Panc1 (cell line): Measurements from ENCODE around the gene LMAN2L. TPM values are rescaled to one million over a fixed set of nuclear protein-coding genes. Genes with fewer than 3 reads are reported as not detected.
A peak's percentile ranks its signal among the peaks of the same experiment; 100 is the strongest.

Experiments
- ATAC-seq: fragments of 200-7000 bp; cut with Tn5 transposase; 2 replicates; pipeline ENCODE4 v1.9.1; 2020; ENCODE audit warnings: mild to moderate bottlenecking, moderate library complexity
- BruUV-seq: library from RNA; stranded (reverse); fragments of 400-500 nt; replicated peaks from 2 replicates; lab custom pipeline; 2021; lab: Mats Ljungman, UMichigan
- CTCF ChIA-PET: fragments of 300-600 bp; sonication (Branson Sonifier 250); formaldehyde crosslinking; loops from one replicate; lab custom pipeline; 2022; ENCODE audit warnings: antibody characterized with exemption; lab: Charles Lee
- POLR2A ChIA-PET: fragments of 300-600 bp; sonication (Branson Sonifier 250); formaldehyde crosslinking; loops from one replicate; lab custom pipeline; 2022; ENCODE audit warnings: antibody characterized with exemption; lab: Charles Lee
- DNase-seq: peaks from one replicate; pipeline ENCODE4 v3.0.0-alpha.2; 2010; ENCODE audit warnings: low read depth, low spot score
- H3K27ac ChIP-seq: 2 replicates; pipeline ENCODE4 v1.5.1; 2011; ENCODE audit warnings: mild to moderate bottlenecking, low read length, inconsistent platforms
- H3K27me3 ChIP-seq: fragments of 200-500 bp; sonication (Bioruptor generic); 2 replicates; pipeline ENCODE4 v1.6.0; 2014; ENCODE audit warnings: low read length, inconsistent platforms; ENCODE audit not compliant: control insufficient read depth, insufficient read depth
- H3K36me3 ChIP-seq: fragments of 200-500 bp; sonication (Bioruptor generic); 2 replicates; pipeline ENCODE4 v1.5.1; 2014; ENCODE audit warnings: inconsistent platforms, mild to moderate bottlenecking, low read length, moderate library complexity; ENCODE audit not compliant: control insufficient read depth, insufficient read depth
- H3K4me1 ChIP-seq: 2 replicates; pipeline ENCODE4 v1.5.1; 2011; ENCODE audit warnings: inconsistent platforms, mild to moderate bottlenecking, low read length, moderate library complexity; ENCODE audit not compliant: control insufficient read depth, insufficient read depth
- H3K4me3 ChIP-seq, 2 experiments: 2 replicates each; pipeline ENCODE4 v1.5.1; 2011 to 2012; ENCODE audit warnings: low read depth in 2 of 2, low read length in 2 of 2, mild to moderate bottlenecking in 2 of 2, inconsistent platforms in 1 of 2, moderate library complexity in 1 of 2
- H3K9me3 ChIP-seq: fragments of 200-500 bp; sonication (Bioruptor generic); 2 replicates; pipeline ENCODE4 v1.5.1; 2014; ENCODE audit warnings: low read depth, mild to moderate bottlenecking, inconsistent platforms, low read length, moderate library complexity; ENCODE audit not compliant: control insufficient read depth, insufficient read depth
- CTCF ChIP-seq: fragments of 450-650 bp; IDR thresholded peaks from 2 replicates; pipeline ENCODE4 v1.5.1; 2017; ENCODE audit warnings: mild to moderate bottlenecking
- POLR2AphosphoS5 ChIP-seq: IDR thresholded peaks from 2 replicates; pipeline ENCODE4 v1.6.1; 2012; ENCODE audit warnings: mild to moderate bottlenecking, low read depth, low read length, moderate library complexity
- SIN3A ChIP-seq: IDR thresholded peaks from 2 replicates; pipeline ENCODE4 v1.6.1; 2012; ENCODE audit warnings: low read depth, mild to moderate bottlenecking, low read length, moderate library complexity, borderline replicate concordance; ENCODE audit not compliant: insufficient read depth
- TCF7L2 ChIP-seq: IDR thresholded peaks from 2 replicates; pipeline ENCODE4 v1.6.1; 2011; ENCODE audit warnings: mild to moderate bottlenecking, low read depth, low read length, inconsistent platforms
- in situ Hi-C: cut with HindIII; loops from 2 replicates; pipeline ENCODE4 v1.10.0; 2016; ENCODE audit warnings: low sequenced_read_pairs, low pct_unique_long_range_greater_than_20kb
- intact Hi-C: fragments of 100-400 bp; cut with micrococcal nuclease; formaldehyde crosslinking; loops from one replicate; pipeline ENCODE4 v1.10.0; 2022; ENCODE audit not compliant: unreplicated experiment
- total RNA-seq: library from RNA; stranded (reverse); gene quantifications from one replicate; pipeline ENCODE4 v1.2.1, GENCODE V29; 2021; ENCODE audit not compliant: unreplicated experiment
- TF ChIP-seq, protein P1 (sequence below), 2 experiments: IDR thresholded peaks; 2 replicates each; pipeline ENCODE4 v1.6.1; 2011 to 2012; ENCODE audit warnings: low read depth in 2 of 2, control low read depth in 1 of 2, low read length in 1 of 2, mild to moderate bottlenecking in 1 of 2, moderate library complexity in 1 of 2; ENCODE audit not compliant: insufficient read depth in 1 of 2

Gene LMAN2L
- total RNA-seq, 1 experiment from 2014 or later, result 31.5 TPM

GRCh38 chr2:96730212-96730611 is 9.7 kb downstream of the LMAN2L start:
- Histone ChIP-seq H3K9me3 (no peaks in the 10 kb centered on the region), H3K27me3 (no peaks in the 10 kb centered on the region), H3K36me3 (peaks cover 22% of the 10 kb centered on the region), H3K27ac (no peak overlapping the region), H3K4me3 (no peak overlapping the region), H3K4me1 (no peaks in the 10 kb centered on the region)
- CTCF ChIA-PET, result no interaction called here
- POLR2A ChIA-PET, result no interaction called here
- in situ Hi-C loops (no loop called here), intact Hi-C loops (no loop called here)
- TF ChIP-seq, protein P1, sequence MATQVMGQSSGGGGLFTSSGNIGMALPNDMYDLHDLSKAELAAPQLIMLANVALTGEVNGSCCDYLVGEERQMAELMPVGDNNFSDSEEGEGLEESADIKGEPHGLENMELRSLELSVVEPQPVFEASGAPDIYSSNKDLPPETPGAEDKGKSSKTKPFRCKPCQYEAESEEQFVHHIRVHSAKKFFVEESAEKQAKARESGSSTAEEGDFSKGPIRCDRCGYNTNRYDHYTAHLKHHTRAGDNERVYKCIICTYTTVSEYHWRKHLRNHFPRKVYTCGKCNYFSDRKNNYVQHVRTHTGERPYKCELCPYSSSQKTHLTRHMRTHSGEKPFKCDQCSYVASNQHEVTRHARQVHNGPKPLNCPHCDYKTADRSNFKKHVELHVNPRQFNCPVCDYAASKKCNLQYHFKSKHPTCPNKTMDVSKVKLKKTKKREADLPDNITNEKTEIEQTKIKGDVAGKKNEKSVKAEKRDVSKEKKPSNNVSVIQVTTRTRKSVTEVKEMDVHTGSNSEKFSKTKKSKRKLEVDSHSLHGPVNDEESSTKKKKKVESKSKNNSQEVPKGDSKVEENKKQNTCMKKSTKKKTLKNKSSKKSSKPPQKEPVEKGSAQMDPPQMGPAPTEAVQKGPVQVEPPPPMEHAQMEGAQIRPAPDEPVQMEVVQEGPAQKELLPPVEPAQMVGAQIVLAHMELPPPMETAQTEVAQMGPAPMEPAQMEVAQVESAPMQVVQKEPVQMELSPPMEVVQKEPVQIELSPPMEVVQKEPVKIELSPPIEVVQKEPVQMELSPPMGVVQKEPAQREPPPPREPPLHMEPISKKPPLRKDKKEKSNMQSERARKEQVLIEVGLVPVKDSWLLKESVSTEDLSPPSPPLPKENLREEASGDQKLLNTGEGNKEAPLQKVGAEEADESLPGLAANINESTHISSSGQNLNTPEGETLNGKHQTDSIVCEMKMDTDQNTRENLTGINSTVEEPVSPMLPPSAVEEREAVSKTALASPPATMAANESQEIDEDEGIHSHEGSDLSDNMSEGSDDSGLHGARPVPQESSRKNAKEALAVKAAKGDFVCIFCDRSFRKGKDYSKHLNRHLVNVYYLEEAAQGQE (IDR thresholded peaks at IDR 0.05; ENCODE audit: insufficient read depth in 1 of 2, low read depth in 2 of 2, low read length in 1 of 2), result no peak
- no peak for TF ChIP-seq SIN3A
- TF ChIP-seq POLR2AphosphoS5, result no peak
- no peak for TF ChIP-seq CTCF
- TF ChIP-seq TCF7L2, result no peak
- BruUV-seq, result no TSS peak
- ATAC-seq (no peak), DNase-seq (no peak)

- POLR2A ChIA-PET, result no interaction called here
- TSS peak; percentile 36 for BruUV-seq
- Histone ChIP-seq H3K27ac (no peak overlapping the region), H3K36me3 (peaks cover 17% of the 10 kb centered on the region), H3K4me1 (no peaks in the 10 kb centered on the region), H3K4me3 (no peak overlapping the region), H3K27me3 (no peaks in the 10 kb centered on the region), H3K9me3 (no peaks in the 10 kb centered on the region)
- CTCF ChIA-PET, result no interaction called here
- ATAC-seq (no peak), DNase-seq (no peak)
- TF ChIP-seq, protein P1 (IDR thresholded peaks at IDR 0.05; ENCODE audit: insufficient read depth in 1 of 2, low read depth in 2 of 2, low read length in 1 of 2), result no peak
- no peak for TF ChIP-seq CTCF
- TF ChIP-seq SIN3A, result no peak
- in situ Hi-C loops, result no loop called here
- intact Hi-C loops, result no loop called here
Observed at GRCh38 chr2:96729748-96730147, 10.1 kb downstream of the LMAN2L start.
